Activated T-cell treated with anti-CD3 and anti-CD28 coated beads, Interleukin-2, amount 50 U/mL, for 1 hour (primary cell): Measurements from ENCODE around the gene GALNT7.
A peak's percentile ranks its signal among the peaks of the same experiment; 100 is the strongest.

Experiments used
- DNase-seq: peaks from one replicate; pipeline ENCODE4 v3.0.0-alpha.2; 2020

GALNT7 gene

GRCh38 chr4:173316060-173316459 is 147.4 kb downstream of the GALNT7 start:
- no peak for DNase-seq

DNA sequence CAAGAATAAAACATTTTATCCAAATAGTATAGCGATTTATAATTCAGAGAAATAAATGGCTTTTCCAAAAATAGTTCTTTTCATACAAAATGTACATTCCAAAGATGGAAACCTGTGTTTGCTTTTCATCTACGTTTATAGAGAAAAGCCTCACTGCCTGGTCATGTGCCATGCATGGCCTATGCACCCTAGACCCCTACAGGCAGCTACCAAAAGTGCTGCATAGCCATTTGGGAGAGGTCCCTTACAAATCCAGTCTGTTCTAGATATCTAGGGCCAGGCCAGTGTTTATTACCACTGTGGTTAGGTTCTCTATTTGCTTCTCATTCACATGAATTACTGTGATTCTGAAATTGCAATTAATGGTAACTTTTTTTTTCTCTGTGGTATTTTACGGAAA is 148.4 kb downstream of the GALNT7 start:
- DNase-seq = no peak

DNA sequence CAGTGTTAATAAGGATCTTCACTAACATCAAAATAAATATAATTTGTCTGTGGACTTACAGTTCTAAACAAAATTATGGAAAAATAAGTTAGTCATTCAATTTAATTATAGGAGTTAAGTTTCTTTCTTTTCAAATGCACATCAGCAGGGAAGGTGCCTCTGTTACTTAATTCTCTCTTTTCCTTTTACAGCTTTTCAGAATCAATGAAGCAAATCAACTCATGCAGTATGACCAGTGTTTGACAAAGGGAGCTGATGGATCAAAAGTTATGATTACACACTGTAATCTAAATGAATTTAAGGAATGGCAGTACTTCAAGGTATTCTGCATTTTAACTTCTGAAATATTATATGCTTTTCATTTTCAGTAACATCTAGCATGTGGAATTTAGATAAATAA is 149.6 kb downstream of the GALNT7 start:
- DNase-seq = no peak

DNA sequence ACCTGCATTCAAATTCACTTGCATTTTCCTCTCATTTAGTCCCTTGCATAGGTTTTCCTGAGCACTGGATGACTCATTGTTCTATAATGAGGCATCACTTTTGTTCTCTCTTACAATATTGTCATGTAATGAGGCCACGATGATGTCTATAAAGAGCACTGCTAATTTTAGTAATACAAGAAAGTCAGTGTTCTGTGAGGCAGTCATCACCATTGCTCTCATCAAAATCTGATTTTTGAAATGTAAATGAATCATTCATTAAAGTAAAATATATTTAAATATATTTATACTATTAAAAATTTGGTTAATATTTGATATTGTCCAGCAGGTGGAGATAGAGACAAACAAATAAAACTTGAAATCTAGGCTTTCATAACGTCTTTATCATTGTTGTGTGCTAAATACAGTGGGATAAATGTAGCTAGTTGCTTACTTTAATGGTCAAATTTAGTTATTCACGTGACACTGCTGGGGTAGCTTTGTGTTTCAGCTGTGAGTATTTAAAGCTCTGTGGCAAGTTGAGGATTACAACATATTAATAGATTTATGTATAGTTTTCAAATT is 150.1 kb downstream of the GALNT7 start:
- DNase-seq = no peak

DNA sequence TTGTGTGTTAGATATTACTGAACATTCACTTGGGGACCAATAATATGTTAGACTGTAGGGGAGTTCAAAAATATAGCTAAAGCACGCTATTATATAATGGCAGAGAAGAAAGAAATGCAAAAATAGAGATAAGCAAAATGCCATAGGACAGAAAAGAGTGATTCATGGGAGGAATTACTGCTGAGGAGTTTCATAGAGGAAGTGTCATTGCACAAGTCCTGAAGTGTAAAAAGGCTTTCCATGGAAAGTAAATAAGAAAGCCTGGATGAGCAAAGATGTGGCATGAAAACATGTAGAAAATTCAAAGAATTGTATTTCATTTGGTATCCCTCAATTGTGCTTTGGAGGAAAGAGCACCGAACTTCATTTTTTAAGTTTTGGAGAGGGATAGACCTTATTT is 151.1 kb downstream of the GALNT7 start:
- no peak for DNase-seq

DNA sequence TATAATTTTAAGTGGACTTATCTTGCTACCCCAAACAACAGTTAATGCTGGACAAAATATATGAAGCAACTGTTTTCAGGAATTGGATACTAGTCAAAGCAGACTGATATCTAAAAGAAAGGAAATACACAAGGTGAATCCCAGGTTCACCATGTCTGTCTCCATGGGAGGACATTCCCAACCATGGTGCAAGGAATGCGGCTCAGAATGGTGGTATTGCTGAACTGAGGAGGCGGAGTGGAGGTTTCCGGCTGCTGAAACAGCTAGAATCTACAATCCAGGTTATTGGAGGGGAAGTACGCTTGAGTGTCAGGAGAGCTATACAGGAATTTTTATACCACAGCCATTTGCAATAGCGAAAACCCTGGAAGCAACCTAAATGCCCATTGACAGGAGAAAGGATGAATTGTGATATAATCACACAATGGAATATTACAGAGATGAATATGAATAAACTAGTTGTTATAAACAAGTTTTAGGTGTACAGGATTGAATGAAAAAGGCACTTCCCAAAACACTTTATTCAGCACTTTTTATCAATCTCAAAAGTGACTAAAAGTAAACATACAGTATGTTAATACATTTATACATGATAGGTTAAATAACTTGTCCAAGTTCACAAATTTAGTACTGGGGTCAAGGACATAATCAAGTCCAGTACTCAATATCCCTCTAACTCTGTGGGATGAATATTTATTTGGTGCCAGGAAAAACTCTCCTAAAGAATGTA is 156.6 kb downstream of the GALNT7 start:
- no peak for DNase-seq

- no peak for DNase-seq
These were observed 159.8 kb downstream of the GALNT7 start for GRCh38 chr4:173328236-173328901.

- DNase-seq = no peak
These were observed 162.0 kb downstream of the GALNT7 start for GRCh38 chr4:173330590-173330989.

DNA sequence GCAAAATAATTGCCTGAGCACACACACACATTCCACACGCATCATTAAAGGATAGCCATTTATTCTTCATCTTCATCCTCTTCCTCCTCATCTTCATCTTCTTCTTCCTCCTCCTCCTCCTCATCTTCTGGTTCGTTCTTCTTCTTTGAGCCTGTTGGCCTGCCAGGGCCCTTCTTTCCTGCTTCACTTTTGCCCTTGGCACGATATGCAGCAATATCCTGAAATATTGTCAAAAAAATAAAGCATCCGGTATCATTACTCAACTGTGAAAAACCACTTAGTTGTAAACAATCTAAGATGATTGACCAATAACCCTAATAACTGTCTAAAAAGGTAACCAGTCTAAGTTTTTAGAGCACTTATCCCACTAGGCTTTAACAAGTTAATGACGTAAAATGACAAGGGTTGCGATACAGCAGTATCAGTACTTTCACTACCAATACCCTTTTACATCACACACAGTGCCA is 163.4 kb downstream of the GALNT7 start:
- DNase-seq = no peak

DNA sequence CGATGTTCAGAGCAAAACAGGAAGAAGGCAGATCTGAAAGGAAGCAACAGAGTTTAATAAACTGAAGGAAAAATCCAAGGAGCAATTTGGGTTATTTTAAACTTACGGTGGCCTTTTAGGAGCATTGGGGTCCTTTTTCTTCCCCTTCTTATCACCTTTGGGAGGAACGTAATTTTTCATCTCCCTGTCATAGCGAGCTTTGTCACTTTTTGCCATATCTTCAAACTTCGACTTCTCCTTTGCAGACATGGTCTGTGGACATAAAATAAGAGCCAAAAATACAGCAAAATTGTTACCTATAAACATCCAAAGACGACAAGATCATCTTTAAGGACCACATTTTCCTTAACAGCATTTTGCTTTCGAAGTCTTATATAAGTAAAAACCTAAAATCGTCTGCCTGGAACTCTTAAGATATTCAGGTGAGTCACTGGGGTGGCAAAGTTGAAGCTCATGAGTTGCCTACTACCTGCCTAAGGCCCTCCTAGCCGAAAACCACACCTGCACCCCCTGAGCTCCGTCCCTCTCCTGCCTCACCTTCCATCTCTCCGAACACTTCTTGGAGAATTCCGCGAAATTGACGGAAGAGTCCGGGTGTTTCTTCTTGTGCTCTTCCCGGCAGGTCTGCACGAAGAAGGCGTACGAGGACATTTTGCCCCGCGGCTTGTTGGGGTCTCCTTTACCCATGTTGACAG is 164.5 kb downstream of the GALNT7 start:
- DNase-seq = peak; percentile 41

- no peak for DNase-seq
These were observed 165.1 kb downstream of the GALNT7 start for GRCh38 chr4:173333658-173334084.

DNA sequence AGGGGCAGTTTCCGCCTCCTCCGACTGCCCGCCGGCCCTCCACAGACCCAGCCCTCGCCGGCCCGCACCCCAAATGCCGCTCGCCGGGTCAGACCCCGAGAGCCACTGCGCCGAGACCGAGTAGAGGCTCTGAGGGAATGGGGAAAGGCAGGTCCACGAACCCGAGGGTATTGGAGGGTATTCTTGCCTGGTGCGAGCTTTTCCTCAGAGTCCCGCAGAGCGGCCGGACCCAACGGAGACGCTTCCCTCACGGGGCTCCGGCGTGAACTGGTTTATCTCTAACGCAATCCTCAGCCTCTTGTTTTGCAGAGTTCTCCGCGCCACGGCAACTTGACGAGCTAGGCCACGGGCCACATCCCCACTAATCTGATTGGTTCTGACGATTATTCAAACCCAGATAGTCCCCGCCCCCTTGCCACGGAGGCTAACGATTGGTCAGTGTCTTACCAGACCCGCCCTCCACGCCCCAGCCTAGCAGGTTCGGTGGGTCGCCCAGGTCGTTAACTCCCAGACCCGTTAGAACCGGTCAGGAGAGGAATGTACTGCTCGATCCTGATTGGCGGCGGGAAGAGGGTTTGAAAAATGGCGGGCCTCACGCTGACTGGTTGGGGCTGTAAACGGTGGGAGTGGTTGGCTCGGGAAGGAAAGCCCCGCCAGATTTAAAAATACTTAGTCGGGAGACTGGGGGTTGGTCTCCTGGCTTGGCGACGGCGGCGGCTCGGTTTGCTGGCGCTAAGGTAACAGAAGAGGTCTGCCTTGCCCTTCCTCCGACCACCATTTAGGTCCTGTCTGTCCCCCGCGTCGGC is 165.7 kb downstream of the GALNT7 start, which contains the start of gene HMGB2:
Gene HMGB2 (minus strand): TSS at position 274 of the 806 bp plus-strand sequence. CDS start 709 bp downstream, outside the sequence.
- DNase-seq = peak; percentile 99

GRCh38 chr4:173334891-173335752 is 166.5 kb downstream of the GALNT7 start:
- DNase-seq = no peak

DNA sequence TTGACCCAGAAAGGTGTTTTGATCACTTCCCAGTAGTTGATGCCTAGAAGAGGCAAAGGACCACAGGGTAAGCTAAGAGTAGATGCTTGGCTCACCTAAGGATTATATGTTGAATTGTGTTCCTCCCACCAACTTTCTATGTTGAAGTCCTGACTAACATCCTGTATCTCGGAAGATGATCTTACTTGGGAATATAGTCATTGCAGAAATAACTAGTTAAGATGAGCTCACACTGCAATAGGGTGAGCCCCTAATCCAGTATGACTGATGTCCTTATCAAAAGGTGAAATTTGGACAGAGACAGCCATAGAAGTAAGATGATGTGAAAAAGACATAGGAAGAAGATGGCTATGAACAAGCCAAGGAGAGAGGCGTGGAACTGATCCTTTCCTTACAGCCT is 168.9 kb downstream of the GALNT7 start:
- DNase-seq = no peak

- DNase-seq = no peak
These were observed 175.3 kb downstream of the GALNT7 start for GRCh38 chr4:173343832-173344397.

DNA sequence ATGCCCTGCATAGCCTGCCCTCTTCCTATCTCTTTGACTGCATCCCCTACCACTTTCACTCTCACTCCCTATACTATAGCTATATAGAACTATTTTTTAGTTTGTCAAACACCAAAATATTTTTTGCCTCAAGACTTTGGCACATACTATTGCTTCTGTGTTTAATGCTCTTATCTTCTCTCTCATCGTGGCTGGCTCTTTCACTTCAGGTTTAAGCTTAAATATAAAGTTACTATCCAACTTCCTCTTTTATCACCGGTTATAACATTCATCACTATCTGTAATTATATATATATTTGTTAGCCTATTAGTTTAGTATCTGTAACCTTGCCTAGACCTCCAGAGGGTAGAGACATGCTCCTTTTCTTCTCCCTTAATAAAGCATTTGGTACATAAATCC is 177.0 kb downstream of the GALNT7 start:
- no peak for DNase-seq

DNA sequence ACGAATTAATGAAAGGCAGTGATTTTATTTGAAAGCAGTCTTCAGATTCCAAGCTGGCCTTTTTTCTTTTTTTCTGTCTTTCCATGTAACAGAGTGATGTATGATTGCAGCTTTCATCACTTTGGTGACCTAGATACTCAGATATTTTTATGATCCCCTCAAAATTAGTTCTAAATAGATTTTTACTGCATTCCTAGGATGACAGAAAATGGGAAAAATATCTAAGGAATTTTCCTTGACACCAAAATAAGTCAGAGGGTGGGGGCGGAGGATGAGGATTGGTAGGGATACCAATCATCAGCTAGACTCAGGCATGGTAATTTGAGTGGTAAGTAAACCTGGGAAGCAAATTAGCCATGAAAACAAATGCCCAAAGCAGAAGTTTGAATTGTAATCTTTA is 177.5 kb downstream of the GALNT7 start:
- no peak for DNase-seq

DNA sequence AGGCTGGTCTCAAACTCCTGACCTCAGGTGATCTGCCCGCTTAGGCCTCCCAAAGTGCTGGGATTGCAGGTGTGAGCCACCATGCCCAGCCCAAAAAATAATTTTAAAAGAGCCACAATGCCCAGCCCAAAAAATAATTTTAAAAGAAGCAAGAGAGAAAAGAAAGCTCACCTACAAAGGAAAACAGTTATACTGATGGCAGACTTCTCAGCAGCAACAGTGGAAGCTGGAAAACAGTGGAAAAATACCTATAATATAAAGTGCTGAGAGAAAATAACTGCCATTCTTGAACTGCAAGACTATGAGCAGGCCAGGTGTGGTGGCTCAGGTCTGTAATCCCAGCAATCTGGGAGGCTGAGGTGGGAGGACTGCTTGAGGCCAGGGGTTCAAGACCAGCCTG is 178.9 kb downstream of the GALNT7 start:
- no peak for DNase-seq

GRCh38 chr4:173357939-173358338 is 189.3 kb downstream of the GALNT7 start:
- DNase-seq = no peak

GRCh38 chr4:173360587-173361221 is 192.1 kb downstream of the GALNT7 start:
- no peak for DNase-seq

DNA sequence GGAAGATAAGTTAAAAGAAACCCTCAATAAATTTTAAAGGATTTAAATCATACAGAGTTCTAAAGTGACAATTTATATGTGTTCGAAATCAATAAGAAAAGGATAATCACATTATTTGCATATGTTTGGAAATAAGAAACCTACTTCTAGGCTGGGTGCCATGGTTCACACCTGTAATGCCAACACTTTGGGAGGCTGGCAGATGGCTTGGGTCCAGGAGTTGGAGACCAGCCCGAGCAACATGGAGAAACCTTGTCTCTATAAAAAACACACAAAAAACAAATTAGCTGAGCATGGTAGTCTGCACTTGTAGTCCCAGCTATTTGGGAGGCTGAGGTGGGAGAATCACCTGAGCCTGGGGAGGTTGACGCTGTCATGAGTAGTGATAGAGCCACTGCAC is 194.1 kb downstream of the GALNT7 start:
- DNase-seq = no peak
